Measurements from ENCODE around the gene TBX5. TPM values are rescaled to one million over a fixed set of nuclear protein-coding genes. Genes with fewer than 3 reads are reported as not detected.

TBX5 gene
- total RNA-seq, 2 experiments from 2014 or later, result not detected

DNA sequence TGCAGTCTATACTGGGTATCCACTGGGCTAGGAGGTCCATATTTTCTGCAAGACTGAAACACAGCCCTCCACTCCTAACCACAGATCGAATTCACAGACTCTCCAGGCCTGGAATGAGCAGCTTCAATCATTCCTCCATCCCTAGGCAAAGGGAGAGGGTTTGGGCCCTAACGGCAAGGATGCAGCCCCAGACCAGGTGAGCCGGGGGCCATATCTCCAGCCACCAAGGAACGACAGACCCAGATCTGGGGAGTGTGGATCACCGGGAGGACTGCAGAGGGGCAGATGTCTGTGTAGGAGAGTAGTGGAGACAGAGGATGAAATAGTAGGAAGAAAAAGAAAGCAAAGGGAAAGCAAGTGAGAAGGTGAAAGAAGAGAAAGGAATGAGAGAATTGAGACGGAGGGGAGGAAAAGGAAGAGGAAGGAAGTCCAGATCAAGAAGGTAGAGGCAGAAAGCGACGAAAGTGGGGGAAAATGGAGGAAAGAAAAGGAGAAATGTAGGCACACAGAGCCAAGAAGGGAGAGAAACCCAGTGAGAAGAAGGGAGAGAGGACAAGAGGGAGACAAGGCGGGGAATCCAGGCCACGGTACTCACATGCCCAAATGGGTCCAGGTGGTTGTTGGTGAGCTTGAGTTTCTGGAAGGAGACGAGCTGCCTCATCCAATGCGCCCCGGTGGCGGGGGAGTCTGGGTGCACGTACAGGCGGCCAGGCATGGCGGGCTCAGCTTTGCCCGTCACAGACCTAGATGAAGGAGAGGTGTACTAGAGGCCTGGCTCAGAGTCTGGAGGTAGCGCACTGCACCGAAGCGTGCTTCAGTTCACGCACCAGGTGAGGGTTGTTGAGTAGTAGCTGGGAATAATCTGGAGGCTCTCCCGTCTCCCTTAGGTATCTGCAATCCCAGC lies 7.7 kb downstream of the TBX5 start:
- Mint-ChIP-seq H3K27me3 (peaks cover 93% of the 10 kb centered on the region), H3K27ac (peak overlapping the region; percentile 13), H3K4me3 (no peak overlapping the region), H3K36me3 (ENCODE audit: low read depth) (no peaks in the 10 kb centered on the region), H3K9me3 (no peaks in the 10 kb centered on the region), H3K4me1 (no peaks in the 10 kb centered on the region)
- no peak for DNase-seq
- ChIA-PET CTCF (interaction anchor here (0.6 kb wide), 1 partner anchor 25 kb away, joined by 6 read pairs; no protein-coding TSS in a partner anchor), POLR2A (no interaction called here)

DNA sequence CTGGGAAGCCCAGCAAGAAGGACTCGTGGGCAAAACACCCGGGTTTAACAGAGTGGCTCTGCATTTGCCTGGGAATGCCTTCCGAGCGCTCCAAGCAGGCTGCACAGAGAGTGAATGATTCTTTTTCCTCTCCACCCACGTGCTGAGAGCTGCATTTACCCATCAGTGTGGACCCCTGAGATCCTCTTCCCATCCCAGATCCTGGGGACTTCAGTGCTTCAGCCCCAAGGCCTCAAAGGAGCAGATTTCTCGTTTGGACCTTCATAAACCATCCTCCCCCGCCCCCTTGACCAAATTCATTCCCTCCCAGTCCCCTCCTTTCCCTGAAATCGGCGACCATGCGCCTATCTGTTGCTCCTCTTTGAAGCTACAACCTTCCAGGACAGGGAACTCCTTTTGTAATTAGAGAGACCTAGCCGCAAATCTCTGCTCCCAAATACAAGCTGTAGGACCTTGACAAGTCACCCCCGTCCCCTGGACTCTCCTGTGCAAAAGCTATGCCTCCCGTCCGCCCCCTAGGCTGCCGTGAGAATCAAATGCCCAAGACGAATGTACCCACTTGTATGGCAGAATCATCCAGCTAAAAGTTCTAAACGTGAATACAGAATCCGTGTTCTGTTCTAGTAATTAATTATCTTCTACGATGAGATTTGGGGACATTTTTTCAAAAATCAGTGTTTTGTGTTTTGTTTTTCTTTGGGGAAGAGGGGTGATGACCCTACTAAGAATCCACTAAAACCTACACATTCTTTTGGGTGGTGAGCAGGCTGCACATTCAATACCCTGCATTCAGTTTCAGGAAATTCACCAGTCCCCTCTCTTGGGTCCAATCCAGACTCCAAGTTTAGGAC lies 8.8 kb downstream of the TBX5 start:
- POLR2A ChIA-PET, result interaction anchor here (0.6 kb wide), 1 partner anchor 105 kb away, joined by 3 read pairs; no protein-coding TSS in a partner anchor
- Mint-ChIP-seq H3K4me1 (no peaks in the 10 kb centered on the region), H3K27ac (no peak overlapping the region), H3K4me3 (no peak overlapping the region), H3K36me3 (ENCODE audit: low read depth) (no peaks in the 10 kb centered on the region), H3K27me3 (peaks cover 93% of the 10 kb centered on the region), H3K9me3 (no peaks in the 10 kb centered on the region)
- CTCF ChIA-PET, result interaction anchor here (0.6 kb wide), 1 partner anchor 26 kb away, joined by 6 read pairs; no protein-coding TSS in a partner anchor
- DNase-seq, result no peak

DNA sequence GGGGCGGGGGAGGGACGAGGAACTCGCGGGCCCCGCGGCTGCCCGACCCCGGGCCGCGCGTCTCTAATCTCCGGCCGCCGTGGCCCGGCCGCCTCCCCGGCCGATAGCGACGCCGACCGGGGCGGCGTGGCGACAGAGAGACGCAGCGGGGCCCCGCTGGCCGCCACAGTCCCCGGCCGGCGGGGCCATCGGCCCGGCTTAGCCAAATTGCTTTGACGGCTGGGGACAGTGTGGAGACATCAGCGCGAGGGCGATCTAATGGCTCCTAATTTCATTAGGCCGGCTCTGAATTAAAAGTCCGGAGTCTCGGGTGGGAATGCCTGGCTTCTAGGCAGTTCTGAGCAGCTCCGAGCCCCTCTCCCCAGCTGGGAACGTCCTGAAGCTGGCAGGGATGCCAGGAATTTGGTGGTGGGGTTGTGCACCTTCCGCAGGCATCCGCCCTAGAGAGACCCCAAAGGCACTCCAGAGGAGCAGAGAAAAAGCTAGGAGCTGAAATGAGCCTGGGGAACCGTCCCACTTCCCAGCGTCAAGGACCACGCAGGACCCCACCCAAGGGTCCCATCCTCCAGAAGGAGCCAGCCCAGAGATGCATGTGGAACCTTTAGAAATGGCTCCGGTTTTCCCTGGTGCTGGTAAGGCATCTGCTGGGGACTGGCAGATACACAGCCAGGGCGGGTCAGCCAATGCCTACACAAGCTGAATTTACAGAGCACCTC lies 9.6 kb downstream of the TBX5 start:
- CTCF ChIA-PET, result no interaction called here

DNA sequence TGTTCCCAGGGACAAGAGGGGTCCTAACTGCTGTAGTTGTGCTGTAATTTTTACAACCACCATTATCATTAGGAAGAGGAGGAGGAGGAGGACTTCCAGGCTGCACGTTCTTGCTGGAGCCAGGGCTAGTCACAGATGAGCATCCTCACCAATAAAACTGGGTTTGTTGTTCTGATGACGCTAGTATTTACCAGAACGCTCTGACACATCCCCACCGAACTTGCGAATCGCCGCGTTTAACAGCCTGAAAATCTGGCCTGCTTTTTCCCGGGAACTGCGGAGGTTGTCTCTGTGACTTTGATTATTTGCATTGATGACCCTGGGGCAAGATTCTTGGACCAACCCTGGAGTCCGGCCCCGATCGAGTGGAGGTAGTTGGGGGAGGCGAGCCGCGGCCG lies 10.2 kb downstream of the TBX5 start:
- H3K27me3 Mint-ChIP-seq, result peaks cover 88% of the 10 kb centered on the region
- no peaks in the 10 kb centered on the region for H3K36me3 Mint-ChIP-seq (ENCODE audit: low read depth)
- CTCF ChIA-PET, result no interaction called here
- H3K4me3 Mint-ChIP-seq, result no peak overlapping the region
- POLR2A ChIA-PET, result no interaction called here
- H3K4me1 Mint-ChIP-seq, result no peaks in the 10 kb centered on the region
- H3K9me3 Mint-ChIP-seq, result no peaks in the 10 kb centered on the region
- no peak overlapping the region for H3K27ac Mint-ChIP-seq
- no peak for DNase-seq

More for the DNA sequence above, 9.6 kb downstream of the TBX5 start:
- POLR2A ChIA-PET, result no interaction called here
- DNase-seq, result no peak
- H3K9me3 Mint-ChIP-seq, result no peaks in the 10 kb centered on the region
- H3K36me3 Mint-ChIP-seq (ENCODE audit: low read depth), result no peaks in the 10 kb centered on the region
- no peak overlapping the region for H3K4me3 Mint-ChIP-seq
- H3K27ac Mint-ChIP-seq, result no peak overlapping the region
- no peaks in the 10 kb centered on the region for H3K4me1 Mint-ChIP-seq
- peaks cover 90% of the 10 kb centered on the region for H3K27me3 Mint-ChIP-seq

DNA sequence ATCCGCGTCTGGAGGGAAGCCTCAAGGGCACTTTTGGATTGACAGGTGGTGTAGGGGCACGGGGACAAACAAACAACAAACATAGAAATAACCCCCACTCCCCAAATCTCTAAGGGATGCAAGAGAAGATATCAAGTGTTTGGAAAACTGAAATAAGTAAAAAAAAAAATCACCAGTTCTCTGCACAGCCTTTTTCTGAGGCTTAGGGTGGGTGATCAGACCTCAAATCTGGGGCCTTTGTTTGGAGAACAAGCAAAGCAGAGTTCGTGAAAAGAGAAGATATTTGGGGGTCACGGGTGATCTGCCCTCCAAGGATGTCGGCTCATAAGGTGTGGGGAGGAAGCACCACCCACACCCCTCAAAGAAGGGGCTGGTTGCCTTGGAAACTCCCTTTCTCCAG lies 10.7 kb downstream of the TBX5 start:
- Mint-ChIP-seq H3K4me1 (no peaks in the 10 kb centered on the region), H3K27ac (no peak overlapping the region), H3K36me3 (ENCODE audit: low read depth) (no peaks in the 10 kb centered on the region), H3K9me3 (no peaks in the 10 kb centered on the region), H3K4me3 (no peak overlapping the region), H3K27me3 (peaks cover 84% of the 10 kb centered on the region)
- ChIA-PET POLR2A (no interaction called here), CTCF (no interaction called here)
- DNase-seq, result no peak

DNA sequence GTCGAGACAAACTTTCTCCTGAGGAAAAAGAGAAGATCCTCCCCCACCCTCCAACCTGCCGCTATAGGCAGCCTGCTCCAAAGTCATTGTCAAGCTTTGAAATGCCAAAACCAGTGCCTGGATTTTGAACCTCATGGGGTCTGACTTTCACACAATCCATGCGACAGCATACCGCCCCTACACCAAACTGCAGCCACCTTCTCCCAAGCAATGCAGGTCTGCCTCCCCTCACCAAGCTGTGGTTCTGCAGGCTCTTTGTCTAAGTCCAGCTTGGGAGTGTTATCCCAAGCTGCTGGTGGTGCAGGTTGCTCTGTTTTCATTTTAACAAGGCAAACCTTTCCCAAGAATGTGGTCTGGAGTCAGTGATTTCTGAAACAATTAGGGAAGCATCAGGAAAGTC lies 12.4 kb downstream of the TBX5 start:
- POLR2A ChIA-PET, result no interaction called here

DNA sequence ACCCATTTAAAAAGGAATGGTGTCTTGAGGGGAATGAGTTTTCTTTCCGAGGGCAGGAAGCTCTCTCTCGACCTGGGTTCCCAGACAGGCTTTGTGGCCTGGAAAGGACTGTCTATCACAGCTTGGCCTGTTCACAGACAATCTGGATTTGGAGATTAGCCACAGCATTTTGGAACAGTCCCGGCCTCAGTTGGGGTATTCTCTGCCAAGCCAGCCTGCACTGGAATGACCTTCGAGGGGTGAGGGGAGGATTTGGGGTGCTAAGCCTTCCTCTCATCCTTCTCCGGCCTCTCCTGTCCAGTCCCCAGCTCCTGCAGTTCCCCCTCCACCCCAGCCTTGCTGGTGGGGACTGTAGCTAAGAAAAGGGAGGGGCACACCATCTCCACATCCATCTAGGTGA lies 13.0 kb downstream of the TBX5 start:
- Mint-ChIP-seq H3K27ac (no peak overlapping the region), H3K36me3 (ENCODE audit: low read depth) (no peaks in the 10 kb centered on the region), H3K9me3 (no peaks in the 10 kb centered on the region), H3K4me1 (no peaks in the 10 kb centered on the region), H3K27me3 (peaks cover 61% of the 10 kb centered on the region), H3K4me3 (no peak overlapping the region)
- no peak for DNase-seq
- ChIA-PET CTCF (no interaction called here), POLR2A (no interaction called here)

More for the DNA sequence above, 12.4 kb downstream of the TBX5 start:
- peaks cover 68% of the 10 kb centered on the region for H3K27me3 Mint-ChIP-seq
- no peak overlapping the region for H3K4me3 Mint-ChIP-seq
- no peaks in the 10 kb centered on the region for H3K4me1 Mint-ChIP-seq
- H3K27ac Mint-ChIP-seq, result no peak overlapping the region
- no peak for DNase-seq
- no peaks in the 10 kb centered on the region for H3K36me3 Mint-ChIP-seq (ENCODE audit: low read depth)
- CTCF ChIA-PET, result no interaction called here
- no peaks in the 10 kb centered on the region for H3K9me3 Mint-ChIP-seq

DNA sequence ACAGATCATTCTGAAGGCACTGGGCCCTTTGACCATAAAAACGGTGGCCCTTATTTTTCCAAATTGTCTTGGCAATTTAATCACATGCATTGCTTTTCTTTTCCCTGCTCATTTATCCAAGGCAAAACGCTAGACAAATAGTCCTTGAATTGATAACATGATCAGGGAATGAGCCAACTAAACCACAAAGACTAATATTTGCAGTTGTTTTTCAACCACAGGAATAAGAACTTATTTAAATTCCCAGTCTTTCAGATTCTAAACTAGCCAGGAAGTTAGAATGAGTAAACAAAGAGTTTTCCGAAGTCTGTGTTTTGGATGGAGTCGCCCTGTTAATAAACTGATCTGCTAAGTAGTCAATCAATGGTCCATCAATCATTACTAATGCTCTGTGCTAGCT lies 14.9 kb downstream of the TBX5 start:
- Mint-ChIP-seq H3K4me1 (no peaks in the 10 kb centered on the region), H3K27me3 (peaks cover 44% of the 10 kb centered on the region), H3K4me3 (no peak overlapping the region), H3K27ac (no peak overlapping the region), H3K9me3 (no peaks in the 10 kb centered on the region), H3K36me3 (ENCODE audit: low read depth) (no peaks in the 10 kb centered on the region)
- no peak for DNase-seq
- ChIA-PET POLR2A (no interaction called here), CTCF (no interaction called here)

DNA sequence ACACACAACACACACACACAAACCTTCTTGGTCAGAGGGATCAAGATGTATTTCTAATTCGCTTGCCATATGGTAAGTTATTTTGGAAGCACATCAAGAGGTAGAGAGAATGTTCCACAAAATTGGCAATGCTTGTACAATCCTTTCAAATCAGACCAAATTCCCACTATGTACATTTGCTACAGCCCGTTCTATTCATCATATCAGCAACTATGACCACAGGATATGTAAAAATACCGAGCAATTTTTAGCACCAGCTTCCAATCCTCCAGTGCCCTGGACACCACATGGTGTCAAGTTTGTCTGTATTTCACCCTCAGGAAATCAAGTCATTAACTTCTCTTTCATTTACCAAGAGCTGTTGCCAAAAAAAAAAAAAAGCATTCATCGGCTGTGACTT lies 21.2 kb downstream of the TBX5 start:
- Mint-ChIP-seq H3K36me3 (ENCODE audit: low read depth) (no peaks in the 10 kb centered on the region), H3K4me3 (no peak overlapping the region), H3K9me3 (no peaks in the 10 kb centered on the region), H3K27ac (no peak overlapping the region), H3K27me3 (peaks cover 3% of the 10 kb centered on the region), H3K4me1 (no peaks in the 10 kb centered on the region)
- CTCF ChIA-PET, result no interaction called here
- POLR2A ChIA-PET, result no interaction called here
- DNase-seq, result no peak

DNA sequence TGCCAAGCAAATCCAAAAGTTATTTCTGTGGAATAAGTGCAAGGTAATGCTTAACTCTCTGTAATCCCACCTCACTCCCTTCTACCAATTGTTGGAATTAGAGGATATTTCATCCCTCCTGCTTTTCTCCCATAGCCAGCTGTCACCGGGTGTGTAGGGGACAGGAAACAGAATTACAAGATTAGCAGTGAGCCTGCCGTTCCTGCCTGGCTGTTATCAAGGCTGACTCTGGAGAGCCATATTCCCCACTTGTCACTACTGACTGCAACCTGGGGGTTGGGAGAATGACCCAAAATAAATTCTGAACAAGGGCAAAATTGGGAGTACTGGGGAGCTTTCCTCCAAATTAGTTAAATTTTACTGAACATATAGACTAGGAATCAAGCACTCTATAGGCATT lies 24.8 kb downstream of the TBX5 start:
- Mint-ChIP-seq H3K36me3 (ENCODE audit: low read depth) (no peaks in the 10 kb centered on the region), H3K27ac (no peak overlapping the region), H3K27me3 (peaks cover 3% of the 10 kb centered on the region), H3K4me1 (no peaks in the 10 kb centered on the region), H3K4me3 (no peak overlapping the region), H3K9me3 (no peaks in the 10 kb centered on the region)
- no peak for DNase-seq
- CTCF ChIA-PET, result no interaction called here
- POLR2A ChIA-PET, result no interaction called here

DNA sequence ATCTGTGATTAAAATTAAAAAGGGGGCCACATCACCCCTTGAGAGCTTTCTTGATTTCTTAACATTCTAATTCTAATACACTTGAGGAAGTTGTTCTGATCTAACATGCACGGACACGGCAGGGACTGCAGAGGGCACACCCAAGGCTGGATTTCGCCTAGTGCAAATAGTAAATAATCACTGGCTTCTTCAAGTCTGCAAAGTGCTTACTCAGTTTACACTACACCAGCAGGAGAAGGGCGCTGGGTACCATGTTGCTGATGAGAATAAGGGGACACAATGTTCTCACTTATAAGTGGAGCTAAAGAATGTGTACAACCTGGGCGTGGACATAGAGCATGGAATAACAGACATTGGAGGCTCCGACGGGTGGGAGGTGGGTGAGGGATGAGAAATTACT lies 34.2 kb downstream of the TBX5 start:
- Mint-ChIP-seq H3K9me3 (no peaks in the 10 kb centered on the region), H3K4me1 (no peaks in the 10 kb centered on the region), H3K27ac (no peak overlapping the region), H3K36me3 (ENCODE audit: low read depth) (no peaks in the 10 kb centered on the region), H3K4me3 (no peak overlapping the region), H3K27me3 (no peaks in the 10 kb centered on the region)
- no peak for DNase-seq
- ChIA-PET POLR2A (no interaction called here), CTCF (interaction anchor here (0.6 to 0.7 kb wide), 2 partner anchors 78 to 1047 kb away, joined by 3 to 4 read pairs; no protein-coding TSS in a partner anchor)

DNA sequence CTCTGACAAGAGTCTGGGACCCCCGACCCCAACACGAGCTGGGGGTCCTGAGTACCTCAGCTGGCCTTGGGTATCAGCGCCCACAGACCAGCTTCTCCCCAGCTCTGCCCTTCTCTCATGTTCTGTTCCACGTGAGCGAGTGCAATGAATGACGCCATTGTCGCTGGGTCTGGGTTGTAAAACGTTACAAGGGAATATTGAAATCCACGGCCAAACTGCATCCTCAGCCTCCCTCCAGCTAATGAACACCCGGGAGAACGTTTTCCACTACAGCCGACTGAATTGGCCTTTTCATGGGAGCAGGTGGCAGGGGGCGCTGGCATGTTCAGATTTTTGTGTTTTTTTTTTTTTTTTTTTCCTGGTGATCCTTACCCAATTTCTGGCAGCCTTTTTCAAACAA lies 34.7 kb downstream of the TBX5 start:
- no peaks in the 10 kb centered on the region for H3K36me3 Mint-ChIP-seq (ENCODE audit: low read depth)
- no peak overlapping the region for H3K27ac Mint-ChIP-seq
- no peak for DNase-seq
- no peaks in the 10 kb centered on the region for H3K4me1 Mint-ChIP-seq
- ChIA-PET CTCF (no interaction called here), POLR2A (no interaction called here)
- no peaks in the 10 kb centered on the region for H3K27me3 Mint-ChIP-seq
- no peaks in the 10 kb centered on the region for H3K9me3 Mint-ChIP-seq
- H3K4me3 Mint-ChIP-seq, result no peak overlapping the region

All from activated CD4-positive, alpha-beta T cell treated with anti-CD3 and anti-CD28 coated beads, Interleukin-2, amount 10 ng/mL, durations not matched to agents 7 days and 5 days (primary cell).